HL-60 (cell line): ENCODE measurements around the gene ITGBL1.

Source experiments
- GABPA ChIP-seq: IDR thresholded peaks from 2 replicates; pipeline ENCODE4 v1.6.1; 2012; ENCODE audit warnings: low read depth
- POLR2AphosphoS5 ChIP-seq: IDR thresholded peaks from 2 replicates; pipeline ENCODE4 v1.6.1; 2012; ENCODE audit warnings: low read depth
- REST ChIP-seq: IDR thresholded peaks from 2 replicates; pipeline ENCODE4 v1.6.1; 2012; ENCODE audit warnings: low read depth; ENCODE audit not compliant: insufficient replicate concordance
- TF ChIP-seq, protein P1 (sequence below): IDR thresholded peaks from one replicate; pipeline ENCODE4 v1.5.1; 2011; ENCODE audit warnings: low read length, control low read depth, inconsistent platforms; ENCODE audit not compliant: insufficient read depth

GRCh38 chr13:101487438-101487830 is 35.0 kb downstream of the ITGBL1 start:
- TF ChIP-seq, protein P1, sequence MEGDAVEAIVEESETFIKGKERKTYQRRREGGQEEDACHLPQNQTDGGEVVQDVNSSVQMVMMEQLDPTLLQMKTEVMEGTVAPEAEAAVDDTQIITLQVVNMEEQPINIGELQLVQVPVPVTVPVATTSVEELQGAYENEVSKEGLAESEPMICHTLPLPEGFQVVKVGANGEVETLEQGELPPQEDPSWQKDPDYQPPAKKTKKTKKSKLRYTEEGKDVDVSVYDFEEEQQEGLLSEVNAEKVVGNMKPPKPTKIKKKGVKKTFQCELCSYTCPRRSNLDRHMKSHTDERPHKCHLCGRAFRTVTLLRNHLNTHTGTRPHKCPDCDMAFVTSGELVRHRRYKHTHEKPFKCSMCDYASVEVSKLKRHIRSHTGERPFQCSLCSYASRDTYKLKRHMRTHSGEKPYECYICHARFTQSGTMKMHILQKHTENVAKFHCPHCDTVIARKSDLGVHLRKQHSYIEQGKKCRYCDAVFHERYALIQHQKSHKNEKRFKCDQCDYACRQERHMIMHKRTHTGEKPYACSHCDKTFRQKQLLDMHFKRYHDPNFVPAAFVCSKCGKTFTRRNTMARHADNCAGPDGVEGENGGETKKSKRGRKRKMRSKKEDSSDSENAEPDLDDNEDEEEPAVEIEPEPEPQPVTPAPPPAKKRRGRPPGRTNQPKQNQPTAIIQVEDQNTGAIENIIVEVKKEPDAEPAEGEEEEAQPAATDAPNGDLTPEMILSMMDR: no peak
- TF ChIP-seq POLR2AphosphoS5: no peak
- no peak for TF ChIP-seq GABPA
- TF ChIP-seq REST: no peak
